Neutrophil (primary cell): ENCODE data around the gene CTAGE8.
"Not testable (repeated sequence)": the region's sequence is repeated elsewhere in the genome, so short reads cannot be mapped to it uniquely, and the experiment has no call there.

Source experiments
- H3K27ac ChIP-seq: fragments of 200-600 bp; sonication (generic); 2 replicates; pipeline ENCODE4 v1.5.1; 2016; ENCODE audit warnings: mild to moderate bottlenecking, moderate library complexity
- H3K27me3 ChIP-seq: fragments of 200-600 bp; sonication (generic); 2 replicates; pipeline ENCODE4 v1.6.0; 2016; ENCODE audit warnings: mild to moderate bottlenecking
- H3K36me3 ChIP-seq: fragments of 200-600 bp; sonication (generic); 2 replicates; pipeline ENCODE4 v1.5.1; 2017
- H3K4me1 ChIP-seq, 2 experiments: fragments of 200-600 bp in 1 of 2; sonication (generic) in 1 of 2; 1 replicate in 1 of 2; 2 replicates in 1 of 2; pipeline versions ENCODE4 v1.5.1 to v1.6.1; 2013 to 2016; ENCODE audit warnings: low read depth in 1 of 2, low read length in 1 of 2, mild to moderate bottlenecking in 1 of 2, moderate library complexity in 1 of 2; ENCODE audit not compliant: control insufficient read depth in 1 of 2, insufficient read depth in 1 of 2
- H3K4me3 ChIP-seq, 2 experiments: fragments of 200-600 bp in 1 of 2; sonication (generic) in 1 of 2; 1 replicate in 1 of 2; 2 replicates in 1 of 2; pipeline ENCODE4 v1.5.1; 2013 to 2016; ENCODE audit warnings: low read depth in 1 of 2, low read length in 1 of 2, mild to moderate bottlenecking in 1 of 2, moderate library complexity in 1 of 2
- H3K9me3 ChIP-seq: fragments of 200-600 bp; sonication (generic); 2 replicates; pipeline ENCODE4 v1.5.1; 2016
- CTCF ChIP-seq: fragments of 200-600 bp; sonication (generic); IDR thresholded peaks from 2 replicates; pipeline ENCODE4 v1.5.1; 2016; ENCODE audit warnings: antibody characterized with exemption

Gene CTAGE8

GRCh38 chr7:144255471-144255897 lies 13.6 kb downstream of the CTAGE8 start:
- Histone ChIP-seq H3K27me3 (no peaks in the 10 kb centered on the region), H3K9me3 (no peaks in the 10 kb centered on the region), H3K36me3 (no peaks in the 10 kb centered on the region), H3K4me3 (no peak overlapping the region), H3K4me1 (no peaks in the 10 kb centered on the region), H3K27ac (no peak overlapping the region)
- no peak for TF ChIP-seq CTCF

GRCh38 chr7:144252307-144252706 lies 16.8 kb downstream of the CTAGE8 start:
- not testable (repeated sequence) for H3K27ac ChIP-seq, H3K4me1 ChIP-seq, H3K36me3 ChIP-seq, H3K4me3 ChIP-seq, H3K27me3 ChIP-seq, H3K9me3 ChIP-seq

GRCh38 chr7:144247674-144248330 lies 21.3 kb downstream of the CTAGE8 start:
- H3K27ac ChIP-seq, H3K36me3 ChIP-seq: not testable (repeated sequence)

GRCh38 chr7:144246967-144247366 lies 22.1 kb downstream of the CTAGE8 start:
- not testable (repeated sequence) for H3K27me3 ChIP-seq

More at GRCh38 chr7:144247674-144248330, 21.3 kb downstream of the CTAGE8 start:
- H3K4me3 ChIP-seq, H3K4me1 ChIP-seq, H3K9me3 ChIP-seq, H3K27me3 ChIP-seq: not testable (repeated sequence)

GRCh38 chr7:144245372-144245771 lies 23.7 kb downstream of the CTAGE8 start:
- not testable (repeated sequence) for H3K9me3 ChIP-seq, H3K4me1 ChIP-seq, H3K27me3 ChIP-seq, H3K4me3 ChIP-seq, H3K36me3 ChIP-seq, H3K27ac ChIP-seq

More at GRCh38 chr7:144246967-144247366, 22.1 kb downstream of the CTAGE8 start:
- H3K9me3 ChIP-seq, H3K4me1 ChIP-seq, H3K36me3 ChIP-seq, H3K27ac ChIP-seq, H3K4me3 ChIP-seq: not testable (repeated sequence)

- H3K36me3 ChIP-seq, H3K9me3 ChIP-seq: not testable (repeated sequence)
Observed at GRCh38 chr7:144239365-144239764, 29.7 kb downstream of the CTAGE8 start, which contains the start of gene OR2A42. Gene OR2A42 (minus strand): TSS chr7:144239605. CDS start chr7:144232843, 6,762 bp downstream.

GRCh38 chr7:144238530-144239082 lies 30.5 kb downstream of the CTAGE8 start:
- not testable (repeated sequence) for H3K36me3 ChIP-seq, H3K9me3 ChIP-seq, H3K4me3 ChIP-seq, H3K4me1 ChIP-seq, H3K27me3 ChIP-seq, H3K27ac ChIP-seq

More at GRCh38 chr7:144239365-144239764, 29.7 kb downstream of the CTAGE8 start, which contains the start of gene OR2A42:
- not testable (repeated sequence) for H3K4me1 ChIP-seq, H3K27ac ChIP-seq, H3K4me3 ChIP-seq, H3K27me3 ChIP-seq

GRCh38 chr7:144233039-144233438 lies 36.0 kb downstream of the CTAGE8 start:
- H3K27ac ChIP-seq, H3K4me1 ChIP-seq, H3K27me3 ChIP-seq, H3K4me3 ChIP-seq, H3K9me3 ChIP-seq, H3K36me3 ChIP-seq: not testable (repeated sequence)

GRCh38 chr7:144231027-144231426 lies 38.1 kb downstream of the CTAGE8 start:
- not testable (repeated sequence) for H3K9me3 ChIP-seq, H3K27me3 ChIP-seq, H3K4me1 ChIP-seq, H3K27ac ChIP-seq, H3K4me3 ChIP-seq, H3K36me3 ChIP-seq

GRCh38 chr7:144228810-144229209 lies 40.3 kb downstream of the CTAGE8 start:
- not testable (repeated sequence) for H3K36me3 ChIP-seq, H3K4me3 ChIP-seq, H3K4me1 ChIP-seq, H3K9me3 ChIP-seq, H3K27me3 ChIP-seq, H3K27ac ChIP-seq

GRCh38 chr7:144226866-144227265 lies 42.2 kb downstream of the CTAGE8 start:
- not testable (repeated sequence) for H3K4me1 ChIP-seq, H3K27me3 ChIP-seq, H3K4me3 ChIP-seq, H3K27ac ChIP-seq, H3K9me3 ChIP-seq, H3K36me3 ChIP-seq

- not testable (repeated sequence) for H3K9me3 ChIP-seq, H3K36me3 ChIP-seq, H3K27ac ChIP-seq, H3K27me3 ChIP-seq, H3K4me3 ChIP-seq, H3K4me1 ChIP-seq
Observed at GRCh38 chr7:144223675-144224074, 45.4 kb downstream of the CTAGE8 start.

GRCh38 chr7:144220531-144220930 lies 48.6 kb downstream of the CTAGE8 start:
- not testable (repeated sequence) for H3K27me3 ChIP-seq, H3K36me3 ChIP-seq, H3K4me1 ChIP-seq, H3K27ac ChIP-seq, H3K4me3 ChIP-seq, H3K9me3 ChIP-seq
